ENCODE data around the gene MCMBP. TPM values are rescaled to one million over a fixed set of nuclear protein-coding genes. Genes with fewer than 3 reads are reported as not detected.
"Not testable (repeated sequence)": the region's sequence is repeated elsewhere in the genome, so short reads cannot be mapped to it uniquely, and the experiment has no call there.

Gene MCMBP
- total RNA-seq, 1 experiment from 2014 or later, result 148 TPM

GRCh38 chr10:119869398-119869797 lies 3.2 kb downstream of the MCMBP start:
- H3K27me3 ChIP-seq (ENCODE audit: insufficient read depth, low read length); H3K9me3 ChIP-seq (ENCODE audit: control insufficient read depth in 1 of 2, insufficient read depth in 1 of 2, low read depth in 1 of 2, low read length in 2 of 2); H3K9me2 ChIP-seq (ENCODE audit: insufficient read depth); H3K9ac ChIP-seq (ENCODE audit: low read length); POLR2A ChIA-PET; H3K36me3 ChIP-seq (ENCODE audit: control insufficient read depth in 1 of 2, insufficient read depth in 2 of 2, low read length in 2 of 2); H3K27ac ChIP-seq (ENCODE audit: low read depth, low read length); RAD21 ChIA-PET (ENCODE audit: low non-redundant PET in 1 of 2, low total read pairs in 2 of 2, uncharacterized antibody in 2 of 2, unreplicated experiment in 2 of 2); H2AFZ ChIP-seq (ENCODE audit: low read depth, low read length, poor library complexity, severe bottlenecking); BruUV-seq (replicated peaks); H3K4me2 ChIP-seq (ENCODE audit: low read length); ATAC-seq; intact Hi-C loops (cut with micrococcal nuclease); H3K4me3 ChIP-seq (replicated peaks in 1 of 2; ENCODE audit: low read depth in 1 of 2, low read length in 2 of 2); DNase-seq (ENCODE audit: low read depth, low spot score): not testable (repeated sequence)
- CTCF ChIA-PET, result interaction anchor here (0.9 kb wide), 1 partner anchor 10 kb away, joined by 3 read pairs; no protein-coding TSS in a partner anchor
- Histone ChIP-seq H3K4me1 (ENCODE audit: control insufficient read depth in 1 of 2, insufficient read depth in 2 of 2, low read length in 2 of 2) (peaks cover 13 to 23% of the 10 kb centered on the region in 2 experiments), H4K20me1 (ENCODE audit: insufficient read depth) (peaks cover 52% of the 10 kb centered on the region; the same call in 1 of the 2 replicates), H3K79me2 (ENCODE audit: insufficient read depth, low read length) (peaks cover 79% of the 10 kb centered on the region)

- Histone ChIP-seq H3K9ac (ENCODE audit: low read length) (no peak overlapping the region), H3K9me3 (ENCODE audit: control insufficient read depth in 1 of 2, insufficient read depth in 1 of 2, low read depth in 1 of 2, low read length in 2 of 2) (no peaks in the 10 kb centered on the region), H3K9me2 (ENCODE audit: insufficient read depth) (no peaks in the 10 kb centered on the region), H4K20me1 (ENCODE audit: insufficient read depth) (peaks cover 70% of the 10 kb centered on the region; the same call in 1 of the 2 replicates), H2AFZ (ENCODE audit: low read depth, low read length, poor library complexity, severe bottlenecking) (no peak overlapping the region), H3K79me2 (ENCODE audit: insufficient read depth, low read length) (peaks cover 100% of the 10 kb centered on the region), H3K4me2 (ENCODE audit: low read length) (no peak overlapping the region), H3K27me3 (ENCODE audit: insufficient read depth, low read length) (no peaks in the 10 kb centered on the region), H3K36me3 (ENCODE audit: control insufficient read depth in 1 of 2, insufficient read depth in 2 of 2, low read length in 2 of 2) (no peaks in the 10 kb centered on the region), H3K27ac (ENCODE audit: low read depth, low read length) (no peak overlapping the region), H3K4me3 (replicated peaks in 1 of 2; ENCODE audit: low read depth in 1 of 2, low read length in 2 of 2) (no peak overlapping the region), H3K4me1 (ENCODE audit: control insufficient read depth in 1 of 2, insufficient read depth in 2 of 2, low read length in 2 of 2) (peaks cover 6 to 13% of the 10 kb centered on the region in 2 experiments)
- TF ChIP-seq SIN3A (IDR thresholded peaks at IDR 0.05; ENCODE audit: low read depth) (no peak), YY1 (IDR thresholded peaks at IDR 0.05; ENCODE audit: extremely low read depth, insufficient replicate concordance, low read depth, low read length) (no peak), EZH2phosphoT487 (IDR thresholded peaks at IDR 0.05; ENCODE audit: borderline replicate concordance) (no peak), ATF3 (IDR thresholded peaks at IDR 0.05) (no peak), SRF (IDR thresholded peaks at IDR 0.05; ENCODE audit: low read depth) (no peak), FOSL1 (IDR thresholded peaks at IDR 0.05; ENCODE audit: low read depth) (no peak), MAX (IDR thresholded peaks at IDR 0.05) (no peak), SP1 (IDR thresholded peaks at IDR 0.05; ENCODE audit: low read depth) (no peak), TCF7L2 (IDR thresholded peaks at IDR 0.05; ENCODE audit: borderline replicate concordance, extremely low read depth, insufficient read depth, insufficient read length) (no peak), POLR2AphosphoS5 (IDR thresholded peaks at IDR 0.05; ENCODE audit: low read depth, low read length) (no peak), CBX3 (IDR thresholded peaks at IDR 0.05; ENCODE audit: low read depth) (no peak), ZFX (IDR thresholded peaks at IDR 0.05) (no peak), ZNF274 (IDR thresholded peaks at IDR 0.05; ENCODE audit: low read depth, low read length) (no peak), CEBPB (IDR thresholded peaks at IDR 0.05; ENCODE audit: low read depth) (no peak), CTCF (IDR thresholded peaks at IDR 0.05 in 2 of 3, conservative IDR thresholded peaks at IDR 0.05 in 1 of 3; ENCODE audit: borderline replicate concordance in 1 of 3, insufficient read depth in 1 of 3, low read depth in 2 of 3, low read length in 2 of 3) (no peak), RAD21 (IDR thresholded peaks at IDR 0.05; ENCODE audit: low read depth) (no peak), POLR2A (IDR thresholded peaks at IDR 0.05; ENCODE audit: borderline replicate concordance, extremely low read depth, insufficient read depth, insufficient read length) (no peak)
- intact Hi-C loops (cut with micrococcal nuclease), result no loop called here
- no peak for DNase-seq (ENCODE audit: low read depth, low spot score)
- POLR2A ChIA-PET, result interaction anchor here (0.7 kb wide), 1 partner anchor 14 kb away, joined by 4 read pairs; no protein-coding TSS in a partner anchor
- CTCF ChIA-PET, result interaction anchor here (1.1 kb wide), 2 partner anchors 8 to 259 kb away, joined by 3 to 11 read pairs; no protein-coding TSS in a partner anchor
- RAD21 ChIA-PET (ENCODE audit: low non-redundant PET in 1 of 2, low total read pairs in 2 of 2, uncharacterized antibody in 2 of 2, unreplicated experiment in 2 of 2), result no interaction called here
- ATAC-seq, result no peak
- no TSS peak for BruUV-seq (replicated peaks)
Observed at GRCh38 chr10:119867317-119867716, 5.3 kb downstream of the MCMBP start.
